K562 (cell line): ENCODE data around the gene TRMU. TPM values are rescaled to one million over a fixed set of nuclear protein-coding genes. Genes with fewer than 3 reads are reported as not detected.
A peak's percentile ranks its signal among the peaks of the same experiment; 100 is the strongest.

Experiments
- ATAC-seq: fragments of 200-7000 bp; cut with Tn5 transposase; 3 replicates; pipeline ENCODE4 v1.9.1; 2020; ENCODE audit warnings: moderate library complexity
- BruUV-seq: library from RNA; stranded (reverse); fragments of 400-500 nt; replicated peaks from 2 replicates; lab custom pipeline; 2021; lab: Mats Ljungman, UMichigan
- CTCF ChIA-PET: fragments of 300-600 bp; formaldehyde crosslinking; extraction: SDS; loops from one replicate; lab custom pipeline; 2021; ENCODE audit warnings: low intra/inter-chr PET ratio; lab: Yijun Ruan, JAX
- POLR2A ChIA-PET: fragments of 300-600, 350-650 bp; sonication (Branson Sonifier 250); formaldehyde crosslinking; extraction: SDS; loops from one replicate; lab custom pipeline; 2021; ENCODE audit warnings: antibody characterized with exemption, inconsistent platforms; lab: Yijun Ruan, JAX
- DNase-seq, 4 experiments: peaks; one replicate each; pipeline versions ENCODE4 v3.0.0 to v3.0.0-alpha.2; 2011 to 2018; ENCODE audit warnings: low spot score in 3 of 4, mixed read lengths in 3 of 4; ENCODE audit errors: extremely low read depth in 1 of 4
- FAIRE-seq: peaks from 2 replicates; lab custom pipeline; 2011; peaks lifted over from hg19 to GRCh38; lab: Jason Lieb, UNC
- H2AFZ ChIP-seq: 2 replicates; pipeline ENCODE4 v1.6.0; 2011; ENCODE audit warnings: low read depth, low read length, control low read depth, inconsistent platforms
- H3K27ac ChIP-seq: fragments of 200-600 bp; 3 replicates; pipeline ENCODE4 v1.8.0; 2011; ENCODE audit warnings: low read depth, mild to moderate bottlenecking, control low read depth, inconsistent platforms, low read length, moderate library complexity, mixed read lengths; ENCODE audit errors: extremely low read depth
- H3K27me3 ChIP-seq, 2 experiments: fragments of 300-600 bp in 1 of 2; 2 replicates in 1 of 2; 3 replicates in 1 of 2; pipeline versions ENCODE4 v1.6.0 to v1.8.0; 2011; ENCODE audit warnings: inconsistent platforms in 2 of 2, low read length in 2 of 2, mild to moderate bottlenecking in 1 of 2, mixed read lengths in 1 of 2, moderate library complexity in 1 of 2; ENCODE audit not compliant: control insufficient read depth in 2 of 2, insufficient read depth in 2 of 2
- H3K36me3 ChIP-seq: fragments of 300-600 bp; 3 replicates; pipeline ENCODE4 v1.8.0; 2011; ENCODE audit warnings: mild to moderate bottlenecking, low read length, inconsistent platforms; ENCODE audit not compliant: control insufficient read depth, insufficient read depth
- H3K4me1 ChIP-seq, 2 experiments: fragments of 200-600 bp in 1 of 2; replicated peaks in 1 of 2; 2 replicates in 1 of 2; 3 replicates in 1 of 2; pipeline versions ENCODE4 v1.5.1 to v1.8.0; 2011; ENCODE audit warnings: inconsistent platforms in 2 of 2, low read length in 2 of 2, mild to moderate bottlenecking in 1 of 2, mixed read lengths in 1 of 2, moderate library complexity in 1 of 2; ENCODE audit not compliant: control insufficient read depth in 2 of 2, insufficient read depth in 2 of 2
- H3K4me2 ChIP-seq: 2 replicates; pipeline ENCODE4 v1.6.1; 2011; ENCODE audit warnings: low read length, control low read depth, inconsistent platforms, mixed read lengths; ENCODE audit not compliant: insufficient read depth
- H3K4me3 ChIP-seq: fragments of 200-600 bp; sonication (generic), shearing (Covaris generic); 2 replicates; pipeline ENCODE4 v1.5.1; 2016; ENCODE audit warnings: control low read depth, inconsistent platforms
- H3K79me2 ChIP-seq: fragments of 200-600 bp; 3 replicates; pipeline ENCODE4 v1.8.0; 2011; ENCODE audit warnings: low read length, inconsistent platforms; ENCODE audit not compliant: control insufficient read depth, insufficient read depth
- H3K9ac ChIP-seq, 2 experiments: 2 replicates each; pipeline versions ENCODE4 v1.6.0 to v1.6.1; 2011; ENCODE audit warnings: low read depth in 2 of 2, low read length in 2 of 2, control low read depth in 1 of 2, inconsistent platforms in 1 of 2, mild to moderate bottlenecking in 1 of 2, mixed read lengths in 1 of 2; ENCODE audit not compliant: insufficient read depth in 1 of 2
- H3K9me1 ChIP-seq: one replicate; pipeline ENCODE4 v1.6.0; 2011; ENCODE audit warnings: inconsistent platforms, mild to moderate bottlenecking, low read length, moderate library complexity; ENCODE audit not compliant: control insufficient read depth, insufficient read depth
- H3K9me3 ChIP-seq: replicated peaks from 2 replicates; pipeline ENCODE4 v1.5.1; 2011; ENCODE audit warnings: low read depth, low read length, inconsistent platforms; ENCODE audit not compliant: control insufficient read depth, insufficient read depth
- H4K20me1 ChIP-seq: replicated peaks from 2 replicates; pipeline ENCODE4 v1.6.1; 2011; ENCODE audit warnings: low read length, inconsistent platforms, mixed read lengths; ENCODE audit not compliant: control insufficient read depth, insufficient read depth
- DACH1 ChIP-seq: fragments of 450-650 bp; IDR thresholded peaks from 2 replicates; pipeline ENCODE4 v1.6.1; 2018; ENCODE audit not compliant: partially characterized antibody
- ETS2 ChIP-seq: IDR thresholded peaks from 2 replicates; pipeline ENCODE4 v1.6.1; 2016; ENCODE audit warnings: borderline replicate concordance, missing genetic modification characterization, mild to moderate bottlenecking, moderate library complexity, missing compliant biosample characterization; ENCODE audit not compliant: poor library complexity, severe bottlenecking
- FOXJ3 ChIP-seq: sonication (generic); formaldehyde crosslinking; IDR thresholded peaks from 2 replicates; pipeline ENCODE4 v1.4.0; 2020; ENCODE audit warnings: mild to moderate bottlenecking, missing genetic modification reagents
- MAFK ChIP-seq: IDR thresholded peaks from 2 replicates; pipeline ENCODE4 v1.6.1; 2011; ENCODE audit warnings: low read length, improper control_type of control experiment
- POLR2G ChIP-seq: fragments of 200-400 bp; formaldehyde crosslinking; IDR thresholded peaks from 2 replicates; pipeline ENCODE4 v1.6.1; 2017; ENCODE audit warnings: low read depth, mild to moderate bottlenecking, antibody characterized with exemption, low read length, moderate library complexity
- ZNF174 ChIP-seq: fragments of 250-450 bp; sonication (Bioruptor Pico); IDR thresholded peaks from 2 replicates; pipeline ENCODE4 v1.4.0; 2020; ENCODE audit warnings: mild to moderate bottlenecking
- WGBS: fragments of 100-300 bp; shearing (Covaris generic); methylation state at CpG from one replicate; pipeline ENCODE4 v1.1.6; 2016; ENCODE audit warnings: low coverage, mixed read lengths; ENCODE audit not compliant: insufficient coverage; ENCODE audit errors: missing lambda C conversion rate; 5-methylcytosine and 5-hydroxymethylcytosine counted together
- in situ Hi-C: fragments of 300-500 bp; cut with MboI; formaldehyde crosslinking; loops from 4 replicates; pipeline ENCODE4 v1.15.0; 2018; ENCODE audit warnings: inconsistent platforms, mixed read lengths
- intact Hi-C: fragments of 100-400 bp; cut with micrococcal nuclease; formaldehyde crosslinking; loops from 2 replicates; pipeline ENCODE4 v1.14.2; 2022
- polyA plus RNA-seq, 8 experiments: library from polyadenylated mRNA; depleted of rRNA in 4 of 8; stranded (reverse) in 5 of 8; unstranded in 3 of 8; fragments of >200 nt; fragmentation: Nextera tagmentation in 2 of 8; fragmentation: Illumina TruSeq in 1 of 8; extraction: Ambion mirVana in 2 of 8; extraction: Trizol in 1 of 8; gene quantifications; 2 replicates each; pipeline versions ENCODE4 v1.2.1 to v1.2.3, GENCODE V29; 2011 to 2014; ENCODE audit warnings: inconsistent platforms in 1 of 8, missing spikeins in 1 of 8
- total RNA-seq, 7 experiments: library from RNA; depleted of rRNA in 6 of 7; stranded (reverse); fragments of >200 nt in 6 of 7; fragmentation: Illumina TruSeq in 2 of 7; extraction: Trizol in 2 of 7; gene quantifications; 2 replicates each; pipeline versions ENCODE4 v1.2.1 to v1.2.3, GENCODE V29; 2011 to 2021; ENCODE audit warnings: low replicate concordance in 1 of 7
- TF ChIP-seq, protein P1 (sequence below): fragments of 250-450 bp; sonication (Bioruptor Pico); IDR thresholded peaks from 2 replicates; pipeline ENCODE4 v1.8.0; 2021; ENCODE audit warnings: moderate library complexity, mild to moderate bottlenecking, inconsistent platforms

Gene TRMU
- total and polyA plus RNA-seq, 9 of the 15 experiments (the other 6 are each of a cell fraction or from before 2014, with no cell fraction given), result 2.3 to 49.9 (median 35.3) TPM

DNA sequence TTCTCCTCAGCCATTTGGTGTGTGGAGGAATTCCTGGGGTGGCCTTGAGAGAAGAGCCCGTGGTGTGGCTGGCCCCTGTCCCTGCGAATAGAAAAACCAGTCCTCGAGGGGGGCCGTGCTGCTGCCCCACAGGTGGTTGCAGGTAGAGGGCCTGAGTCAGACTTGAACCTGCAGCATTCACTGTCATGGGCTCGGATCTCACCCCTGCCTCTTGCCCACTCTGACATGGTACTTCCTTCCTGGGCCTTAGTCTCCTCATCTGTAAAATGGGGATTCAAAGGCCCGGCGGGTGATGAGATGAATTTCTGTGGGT is 19.4 kb downstream of the TRMU start:
- ChIA-PET CTCF (interaction anchor here (1.2 kb wide), 1 partner anchor 188 kb away, joined by 4 read pairs; no protein-coding TSS in a partner anchor), POLR2A (no interaction called here)
- Histone ChIP-seq H3K79me2 (no peaks in the 10 kb centered on the region), H3K36me3 (peaks cover 58% of the 10 kb centered on the region; the same call in 2 of the 3 replicates), H3K4me1 (peaks cover 0 to 3% of the 10 kb centered on the region in 2 experiments; a peak in 2 of 5 replicates), H2AFZ (no peak overlapping the region), H3K9me3 (no peaks in the 10 kb centered on the region), H3K9me1 (no peaks in the 10 kb centered on the region), H3K27me3 (no peaks in the 10 kb centered on the region), H3K27ac (no peak overlapping the region), H3K9ac (no peak overlapping the region), H4K20me1 (peaks cover 3% of the 10 kb centered on the region; the same call in 1 of the 2 replicates), H3K4me3 (no peak overlapping the region), H3K4me2 (no peak overlapping the region)
- in situ Hi-C loops (no loop called here), intact Hi-C loops (no loop called here)
- no peak for FAIRE-seq
- TF ChIP-seq DACH1 (no peak), MAFK (no peak), POLR2G (0 out of 2 replicates have a peak, but pooled peaks have one; percentile 8), ETS2 (no peak), FOXJ3 (CRISPR knock-in tag) (no peak), ZNF174 (CRISPR knock-in tag) (no peak)
- TF ChIP-seq, protein P1, sequence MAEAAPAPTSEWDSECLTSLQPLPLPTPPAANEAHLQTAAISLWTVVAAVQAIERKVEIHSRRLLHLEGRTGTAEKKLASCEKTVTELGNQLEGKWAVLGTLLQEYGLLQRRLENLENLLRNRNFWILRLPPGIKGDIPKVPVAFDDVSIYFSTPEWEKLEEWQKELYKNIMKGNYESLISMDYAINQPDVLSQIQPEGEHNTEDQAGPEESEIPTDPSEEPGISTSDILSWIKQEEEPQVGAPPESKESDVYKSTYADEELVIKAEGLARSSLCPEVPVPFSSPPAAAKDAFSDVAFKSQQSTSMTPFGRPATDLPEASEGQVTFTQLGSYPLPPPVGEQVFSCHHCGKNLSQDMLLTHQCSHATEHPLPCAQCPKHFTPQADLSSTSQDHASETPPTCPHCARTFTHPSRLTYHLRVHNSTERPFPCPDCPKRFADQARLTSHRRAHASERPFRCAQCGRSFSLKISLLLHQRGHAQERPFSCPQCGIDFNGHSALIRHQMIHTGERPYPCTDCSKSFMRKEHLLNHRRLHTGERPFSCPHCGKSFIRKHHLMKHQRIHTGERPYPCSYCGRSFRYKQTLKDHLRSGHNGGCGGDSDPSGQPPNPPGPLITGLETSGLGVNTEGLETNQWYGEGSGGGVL (CRISPR knock-in tag), result no peak
- no peak for DNase-seq
- ATAC-seq, result no peak
- BruUV-seq, result no TSS peak
- WGBS, result 81% methylated on average over 2 of the region's 7 CpGs
